HUES64 (cell line): Measurements from ENCODE around the gene MMD.
"Not testable (repeated sequence)": the region's sequence is repeated elsewhere in the genome, so short reads cannot be mapped to it uniquely, and the experiment has no call there.

Source experiments
- H3K27ac ChIP-seq: 2 replicates; pipeline ENCODE4 v1.7.0; 2013; ENCODE audit warnings: low read depth, low read length, inconsistent platforms
- H3K27me3 ChIP-seq: 2 replicates; pipeline ENCODE4 v1.6.1; 2013; ENCODE audit warnings: mild to moderate bottlenecking, low read length; ENCODE audit not compliant: insufficient read depth
- H3K36me3 ChIP-seq: 2 replicates; pipeline ENCODE4 v1.6.1; 2013; ENCODE audit warnings: mild to moderate bottlenecking, low read length; ENCODE audit not compliant: insufficient read depth
- H3K4me1 ChIP-seq: 2 replicates; pipeline ENCODE4 v1.6.1; 2013; ENCODE audit warnings: mild to moderate bottlenecking, low read length, moderate library complexity; ENCODE audit not compliant: insufficient read depth
- H3K4me3 ChIP-seq: 2 replicates; pipeline ENCODE4 v1.5.1; 2013; ENCODE audit warnings: mild to moderate bottlenecking, low read length, moderate library complexity
- H3K9ac ChIP-seq: 2 replicates; pipeline ENCODE4 v1.6.1; 2013; ENCODE audit warnings: mild to moderate bottlenecking, low read depth, low read length
- H3K9me3 ChIP-seq: 2 replicates; pipeline ENCODE4 v1.6.1; 2013; ENCODE audit warnings: low read depth, low read length; ENCODE audit not compliant: insufficient read depth
- WGBS: fragments of 150-250, 120-280 bp; methylation state at CpG from one replicate; pipeline ENCODE4 v1.1.7; 2013; ENCODE audit warnings: missing lambda C conversion rate; 5-methylcytosine and 5-hydroxymethylcytosine counted together

The MMD gene

GRCh38 chr17:55453839-55454557, 32.4 kb upstream of the MMD start:
- H3K27ac ChIP-seq, result peak overlapping the region; percentile 20; the same call in 1 of the 2 replicates
- H3K9me3 ChIP-seq, result no peaks in the 10 kb centered on the region
- H3K4me3 ChIP-seq, result no peak overlapping the region
- no peaks in the 10 kb centered on the region for H3K36me3 ChIP-seq
- WGBS, result 25% methylated on average over 3 of the region's 6 CpGs
- H3K4me1 ChIP-seq, result peaks cover 17% of the 10 kb centered on the region
- H3K27me3 ChIP-seq, result no peaks in the 10 kb centered on the region
- no peak overlapping the region for H3K9ac ChIP-seq

- no peak overlapping the region for H3K27ac ChIP-seq
- 93% methylated on average over 5 of the region's 5 CpGs for WGBS
- H3K9me3 ChIP-seq, result no peaks in the 10 kb centered on the region
- H3K4me3 ChIP-seq, result no peak overlapping the region
- peaks cover 17% of the 10 kb centered on the region for H3K4me1 ChIP-seq
- H3K27me3 ChIP-seq, result no peaks in the 10 kb centered on the region
- no peaks in the 10 kb centered on the region for H3K36me3 ChIP-seq
- no peak overlapping the region for H3K9ac ChIP-seq
Measured at GRCh38 chr17:55452139-55452790, 30.6 kb upstream of the MMD start.

- whole genome bisulfite sequencing, result 98% methylated on average over 2 of the region's 2 CpGs
Measured at GRCh38 chr17:55451758-55452138, 30.1 kb upstream of the MMD start.

GRCh38 chr17:55451203-55451641, 29.6 kb upstream of the MMD start:
- H3K9ac ChIP-seq, result no peak overlapping the region
- no peaks in the 10 kb centered on the region for H3K9me3 ChIP-seq
- H3K4me3 ChIP-seq, result no peak overlapping the region
- WGBS, result 93% methylated on average over 1 of the region's 1 CpG
- H3K4me1 ChIP-seq, result peaks cover 17% of the 10 kb centered on the region
- no peaks in the 10 kb centered on the region for H3K27me3 ChIP-seq
- H3K36me3 ChIP-seq, result no peaks in the 10 kb centered on the region
- H3K27ac ChIP-seq, result no peak overlapping the region

More at GRCh38 chr17:55451758-55452138, 30.1 kb upstream of the MMD start:
- H3K4me3 ChIP-seq, result no peak overlapping the region
- H3K27ac ChIP-seq, result no peak overlapping the region
- H3K27me3 ChIP-seq, result no peaks in the 10 kb centered on the region
- no peaks in the 10 kb centered on the region for H3K36me3 ChIP-seq
- H3K9me3 ChIP-seq, result no peaks in the 10 kb centered on the region
- H3K4me1 ChIP-seq, result peaks cover 17% of the 10 kb centered on the region
- no peak overlapping the region for H3K9ac ChIP-seq

GRCh38 chr17:55450232-55450825, 28.7 kb upstream of the MMD start:
- no peaks in the 10 kb centered on the region for H3K36me3 ChIP-seq
- WGBS, result 90% methylated on average over 7 of the region's 7 CpGs
- H3K27me3 ChIP-seq, result no peaks in the 10 kb centered on the region
- no peaks in the 10 kb centered on the region for H3K9me3 ChIP-seq
- no peak overlapping the region for H3K9ac ChIP-seq
- H3K4me3 ChIP-seq, result no peak overlapping the region
- no peak overlapping the region for H3K27ac ChIP-seq
- peaks cover 17% of the 10 kb centered on the region for H3K4me1 ChIP-seq

GRCh38 chr17:55448681-55449080, 27.0 kb upstream of the MMD start:
- Histone ChIP-seq H3K27me3 (no peaks in the 10 kb centered on the region), H3K36me3 (no peaks in the 10 kb centered on the region), H3K9ac (no peak overlapping the region), H3K9me3 (no peaks in the 10 kb centered on the region), H3K4me1 (peaks cover 17% of the 10 kb centered on the region), H3K27ac (no peak overlapping the region), H3K4me3 (no peak overlapping the region)
- 68% methylated on average over 4 of the region's 4 CpGs for WGBS

GRCh38 chr17:55446581-55447205, 25.1 kb upstream of the MMD start:
- Histone ChIP-seq H3K9me3 (no peaks in the 10 kb centered on the region), H3K4me1 (peaks cover 17% of the 10 kb centered on the region), H3K27ac (no peak overlapping the region), H3K27me3 (no peaks in the 10 kb centered on the region), H3K9ac (no peak overlapping the region), H3K4me3 (no peak overlapping the region), H3K36me3 (no peaks in the 10 kb centered on the region)
- 83% methylated on average over 3 of the region's 4 CpGs for WGBS

GRCh38 chr17:55446004-55446403, 24.4 kb upstream of the MMD start:
- 95% methylated on average over 4 of the region's 4 CpGs for WGBS
- not testable (repeated sequence) for H3K9ac ChIP-seq

GRCh38 chr17:55444471-55445441, 23.1 kb upstream of the MMD start:
- WGBS, result 58% methylated on average over 5 of the region's 6 CpGs
- H3K27ac ChIP-seq, result no peak overlapping the region
- no peak overlapping the region for H3K9ac ChIP-seq
- H3K4me1 ChIP-seq, result peaks cover 17% of the 10 kb centered on the region
- no peak overlapping the region for H3K4me3 ChIP-seq
- H3K9me3 ChIP-seq, result no peaks in the 10 kb centered on the region
- H3K36me3 ChIP-seq, result no peaks in the 10 kb centered on the region
- no peaks in the 10 kb centered on the region for H3K27me3 ChIP-seq

More at GRCh38 chr17:55446004-55446403, 24.4 kb upstream of the MMD start:
- H3K36me3 ChIP-seq, H3K27me3 ChIP-seq, H3K27ac ChIP-seq, H3K9me3 ChIP-seq, H3K4me3 ChIP-seq: not testable (repeated sequence)
- peaks cover 17% of the 10 kb centered on the region for H3K4me1 ChIP-seq

- Histone ChIP-seq H3K27me3 (no peaks in the 10 kb centered on the region), H3K36me3 (no peaks in the 10 kb centered on the region), H3K4me3 (no peak overlapping the region), H3K9ac (no peak overlapping the region), H3K9me3 (no peaks in the 10 kb centered on the region), H3K4me1 (peaks cover 23% of the 10 kb centered on the region), H3K27ac (no peak overlapping the region)
- 91% methylated on average over 10 of the region's 10 CpGs for WGBS
Measured at GRCh38 chr17:55443904-55444303, 22.3 kb upstream of the MMD start.
